GM19463 (cell line): ENCODE results near the gene ACTR1B.
"Not testable (repeated sequence)": the region's sequence is repeated elsewhere in the genome, so short reads cannot be mapped to it uniquely, and the experiment has no call there.

Source experiments
- ATAC-seq: cut with Tn5 transposase; IDR thresholded peaks from one replicate; pipeline ENCODE4 v1.9.1; 2021; ENCODE audit warnings: mild to moderate bottlenecking, moderate library complexity; ENCODE audit not compliant: unreplicated experiment

Gene ACTR1B

GRCh38 chr2:97659256-97660043 is 4.4 kb downstream of the ACTR1B start:
- no peak for ATAC-seq

GRCh38 chr2:97658691-97659157 is 5.1 kb downstream of the ACTR1B start:
- ATAC-seq = no peak

GRCh38 chr2:97657986-97658690 is 5.7 kb downstream of the ACTR1B start:
- ATAC-seq = no peak

- ATAC-seq = no peak
Observed at GRCh38 chr2:97656905-97657587, 6.8 kb downstream of the ACTR1B start.

GRCh38 chr2:97656129-97656755 is 7.6 kb downstream of the ACTR1B start:
- ATAC-seq = no peak

GRCh38 chr2:97654791-97655190 is 9.1 kb downstream of the ACTR1B start:
- ATAC-seq = no peak

GRCh38 chr2:97654309-97654708 is 9.5 kb downstream of the ACTR1B start:
- ATAC-seq = no peak

- no peak for ATAC-seq
Observed at GRCh38 chr2:97653874-97654273, 10.0 kb downstream of the ACTR1B start.

- no peak for ATAC-seq
Observed at GRCh38 chr2:97653473-97653872, 10.4 kb downstream of the ACTR1B start.

- no peak for ATAC-seq
Observed at GRCh38 chr2:97651114-97651513, 12.7 kb downstream of the ACTR1B start.

- no peak for ATAC-seq
Observed at GRCh38 chr2:97646977-97647376, 16.9 kb downstream of the ACTR1B start.

- ATAC-seq = peak; percentile 94
Observed at GRCh38 chr2:97645695-97646629, 17.9 kb downstream of the ACTR1B start, which contains the start of gene COX5B. Gene COX5B (plus strand): TSS chr2:97646062. CDS start chr2:97646087, 25 bp downstream.

- peak; percentile 31 for ATAC-seq
Observed at GRCh38 chr2:97645112-97645694, 18.6 kb downstream of the ACTR1B start.

GRCh38 chr2:97644023-97644717 is 19.7 kb downstream of the ACTR1B start:
- no peak for ATAC-seq

- not testable (repeated sequence) for ATAC-seq
Observed at GRCh38 chr2:97626049-97626430, 37.8 kb downstream of the ACTR1B start.

- ATAC-seq = not testable (repeated sequence)
Observed at GRCh38 chr2:97625354-97626048, 38.3 kb downstream of the ACTR1B start.

- ATAC-seq = not testable (repeated sequence)
Observed at GRCh38 chr2:97622976-97623375, 40.9 kb downstream of the ACTR1B start.

- ATAC-seq = not testable (repeated sequence)
Observed at GRCh38 chr2:97620492-97620891, 43.4 kb downstream of the ACTR1B start.
